ENCODE data around the gene MASP1.

The MASP1 gene

DNA sequence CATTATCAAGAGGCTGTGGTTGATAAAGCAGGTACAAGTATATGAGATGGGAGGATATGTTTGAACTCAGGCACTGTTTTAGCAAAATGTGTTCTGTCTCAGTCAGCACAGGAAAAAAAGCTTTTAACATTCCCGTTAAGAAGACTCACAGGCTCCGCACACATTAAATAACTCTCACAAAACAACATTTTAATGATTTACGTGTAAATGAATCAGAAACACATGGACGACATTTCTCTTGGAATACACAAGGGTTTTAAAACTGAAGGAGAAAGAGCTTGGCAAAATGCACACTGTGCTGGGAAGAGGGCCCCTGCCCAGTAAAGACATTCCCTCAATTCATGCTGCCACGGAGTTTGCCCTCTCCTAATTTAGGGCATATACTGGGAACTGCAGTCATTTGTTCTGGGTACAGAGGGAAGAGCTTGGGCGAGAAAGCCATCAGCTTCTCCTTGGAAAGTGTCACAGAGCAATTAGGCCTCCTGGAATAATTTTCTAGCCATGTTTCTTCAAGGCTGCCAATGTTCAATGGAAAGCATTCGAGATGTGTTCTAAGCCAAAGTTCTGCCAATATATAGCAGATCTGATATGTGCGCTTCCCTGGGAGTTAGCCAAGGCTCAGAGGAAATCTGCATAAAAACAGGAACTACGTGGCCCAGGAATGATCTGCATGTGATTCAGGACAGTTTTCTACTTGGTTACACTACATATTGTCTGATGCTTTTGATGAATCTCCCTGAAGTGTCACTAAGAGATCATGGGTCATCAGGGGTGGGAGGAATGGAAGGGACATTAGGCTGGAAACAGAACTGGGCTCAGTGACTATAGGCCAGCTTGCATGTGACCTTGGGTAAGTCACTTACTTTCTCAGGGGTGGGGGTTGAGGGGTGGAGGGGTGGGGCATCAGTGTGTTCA is 2.2 kb upstream of the MASP1 start:
- no peak for DNase-seq

DNA sequence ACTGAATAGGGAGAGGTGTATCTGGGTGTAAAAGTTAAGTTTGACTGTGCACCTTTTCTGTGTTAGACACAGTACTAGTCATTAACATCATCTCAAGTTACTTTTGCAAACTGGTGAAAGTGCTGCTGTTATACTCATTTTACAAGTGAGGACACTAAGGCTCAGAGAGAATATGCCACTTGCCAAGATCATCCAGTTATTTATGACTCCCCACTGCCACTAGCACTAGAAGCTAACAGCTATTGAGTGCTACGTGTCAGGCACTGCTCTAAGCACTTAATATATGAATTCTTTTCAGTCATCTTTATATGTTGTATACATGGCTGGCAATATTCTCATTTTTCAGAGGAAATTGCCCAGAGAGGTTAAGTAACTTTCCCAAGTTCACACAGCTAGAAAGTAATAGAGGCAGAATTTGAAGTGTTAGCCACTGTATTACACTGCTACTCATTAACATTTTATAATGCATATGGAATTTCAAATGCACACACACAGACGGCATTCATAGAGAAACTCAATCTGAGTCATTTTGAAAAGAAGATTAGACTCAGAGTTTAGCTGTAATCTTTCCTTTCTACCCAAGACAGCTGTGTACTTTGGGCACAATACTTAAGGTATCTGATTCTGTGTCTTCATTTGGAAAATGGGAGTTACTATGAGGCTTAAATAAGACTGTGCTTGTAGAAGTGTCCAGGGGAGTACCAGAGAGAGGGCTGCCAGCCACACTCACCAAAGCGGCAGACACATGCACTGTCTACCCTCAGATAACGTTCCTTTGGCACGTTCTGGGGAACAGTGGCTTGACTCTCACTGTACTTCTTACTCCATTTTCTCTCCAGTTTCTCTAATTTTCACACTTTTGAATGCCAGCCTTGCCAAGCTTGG is 1.3 kb upstream of the MASP1 start:
- no peak for DNase-seq

DNA sequence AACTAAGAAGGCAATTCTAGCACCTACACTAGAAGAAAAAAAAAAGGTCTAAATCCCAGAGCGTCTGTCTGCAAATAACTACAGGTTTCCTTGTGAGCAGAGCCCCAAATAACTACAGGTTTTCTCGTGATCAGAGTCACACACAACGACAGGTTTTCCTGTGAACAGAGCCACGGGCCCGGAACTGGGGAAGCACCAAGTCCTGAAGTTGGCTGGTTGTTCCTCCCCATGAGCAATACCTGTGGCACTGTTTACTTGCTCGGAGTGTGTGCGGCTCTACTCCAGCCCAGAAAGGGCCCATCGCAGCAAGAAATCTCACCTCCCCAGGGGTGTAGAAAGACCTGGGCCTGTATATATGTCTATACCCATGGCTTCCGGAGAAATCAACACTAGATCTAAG is 644 bp upstream of the MASP1 start:
- no peak for DNase-seq

DNA sequence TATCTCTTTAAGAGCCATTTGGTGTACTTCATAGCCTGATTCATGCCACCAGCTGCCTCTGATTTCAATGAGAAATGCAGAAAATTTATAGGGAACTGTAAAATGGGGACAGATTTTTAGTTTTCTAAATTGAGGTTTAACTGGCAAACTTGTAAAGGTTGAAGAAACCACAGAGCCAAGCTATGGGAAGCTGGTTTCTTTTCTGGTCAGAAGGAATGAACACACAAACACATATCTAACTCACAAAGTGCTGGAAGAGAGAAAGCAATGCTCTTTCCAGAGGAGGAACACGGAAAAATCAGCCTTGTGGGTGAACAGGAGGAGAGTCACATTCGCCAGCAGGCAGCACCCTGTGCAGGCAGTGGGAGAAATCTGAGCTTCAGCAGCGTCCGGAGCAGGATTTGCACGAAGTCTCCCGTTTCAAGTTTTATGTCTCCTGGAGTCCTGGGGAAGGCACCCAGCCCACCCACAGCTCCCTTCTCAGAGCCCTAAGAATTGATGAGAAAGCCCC is 481 bp downstream of the MASP1 start:
- DNase-seq, result no peak

DNA sequence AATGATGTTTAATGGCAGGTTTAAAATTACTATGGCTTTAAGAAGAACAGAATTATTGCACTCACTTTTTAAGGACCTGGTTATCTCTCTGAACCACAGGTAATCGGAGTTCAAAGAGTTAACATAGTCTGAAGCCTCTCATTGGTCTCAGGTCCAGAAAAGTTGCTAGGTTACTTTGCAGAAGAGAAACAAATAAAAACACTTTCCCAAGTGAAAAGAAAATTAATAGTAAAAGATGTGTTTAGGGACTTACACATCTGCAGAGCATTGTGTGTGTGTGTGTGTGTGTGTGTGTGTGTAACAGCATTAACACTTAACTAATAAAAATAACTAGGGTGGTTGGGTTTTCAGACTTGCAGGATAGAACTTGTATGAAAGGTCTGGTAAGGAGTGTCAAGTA is 1.0 kb downstream of the MASP1 start:
- no peak for DNase-seq

DNA sequence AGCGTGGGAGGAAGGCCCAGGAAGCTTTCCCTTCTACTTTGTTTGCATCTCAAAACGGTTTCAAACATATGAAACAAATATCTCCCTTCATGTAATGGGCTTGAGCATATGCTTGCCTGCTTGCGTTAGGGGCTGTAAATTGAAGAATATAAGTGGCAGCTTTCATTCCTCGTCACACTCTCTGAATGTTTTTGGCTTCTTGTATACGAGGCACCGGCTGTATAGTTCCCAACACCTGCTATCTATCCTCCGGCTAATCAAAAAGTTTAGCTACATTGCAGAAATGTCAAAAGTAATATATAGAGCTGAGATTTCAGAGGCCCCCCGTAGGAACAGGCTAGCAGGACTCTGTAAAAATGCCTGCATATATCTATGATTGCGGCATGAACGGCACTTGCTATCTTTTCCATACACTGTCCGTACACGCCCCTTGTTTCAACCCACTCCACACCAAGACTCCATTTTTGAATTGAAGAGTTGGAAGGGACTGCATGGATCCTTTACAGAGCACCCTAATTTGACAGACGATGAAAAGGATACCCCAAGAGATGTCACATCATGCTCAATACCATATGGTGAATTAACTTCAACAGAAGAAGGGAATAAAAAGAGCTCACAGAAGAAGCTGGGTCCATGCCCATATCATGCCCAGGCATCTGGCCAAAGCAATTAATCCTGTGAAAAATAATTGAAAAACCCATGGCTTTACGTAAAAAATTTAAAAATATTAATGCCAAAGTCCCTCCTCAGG is 2.5 kb downstream of the MASP1 start:
- no peak for DNase-seq

DNA sequence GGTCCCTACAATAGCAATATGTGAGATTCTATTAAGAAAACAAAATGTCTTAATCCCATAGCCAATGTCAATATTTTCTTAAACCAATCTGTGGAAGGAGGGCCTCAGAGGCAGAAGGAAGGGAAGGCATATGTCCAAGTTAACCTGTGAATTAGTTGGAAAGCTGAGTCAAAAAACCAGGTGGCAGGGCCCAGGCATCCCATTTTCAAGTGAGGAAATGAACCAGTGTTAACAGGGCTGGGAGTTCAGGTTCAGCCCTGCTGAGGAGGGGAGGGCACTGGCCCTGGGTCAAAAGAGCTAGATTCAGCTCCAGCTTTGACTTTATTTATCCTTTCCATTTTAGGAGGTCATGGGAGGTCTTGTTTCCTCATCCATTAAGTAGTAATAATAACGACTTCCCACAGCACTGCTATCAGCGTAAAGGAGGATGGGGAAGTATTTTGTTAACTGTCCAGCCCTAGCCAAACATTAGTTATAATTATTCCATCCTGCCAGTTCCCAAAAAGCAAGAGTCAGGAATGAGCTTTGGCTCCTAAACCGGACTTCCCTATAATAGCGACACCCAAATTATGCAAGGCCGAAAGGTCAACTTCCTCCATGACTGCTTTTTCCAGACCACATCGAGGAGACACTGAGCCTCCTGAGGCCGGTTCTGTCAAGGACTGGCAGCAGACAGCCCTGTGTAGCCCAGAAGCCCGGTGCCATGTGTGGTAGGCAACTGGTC is 3.2 kb downstream of the MASP1 start:
- no peak for DNase-seq

DNA sequence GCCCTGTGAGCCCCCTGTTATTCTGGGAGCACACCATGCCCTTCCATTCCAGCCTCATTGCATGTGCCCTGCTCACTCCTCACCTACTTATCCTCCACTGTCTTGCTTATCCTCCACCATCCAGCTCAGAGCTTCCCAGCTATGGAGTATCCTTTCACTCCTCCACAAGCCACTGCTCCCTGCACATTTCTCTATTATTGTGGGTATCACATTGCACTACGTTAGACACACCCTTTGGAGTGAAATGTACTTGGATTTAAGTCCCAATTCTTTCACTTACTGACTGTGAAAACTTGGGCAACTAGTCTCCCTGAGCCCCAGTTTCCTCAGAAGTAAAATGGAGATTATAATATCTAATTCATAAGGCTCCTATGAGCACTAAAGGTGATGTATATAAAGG is 4.3 kb downstream of the MASP1 start:
- DNase-seq, result no peak

DNA sequence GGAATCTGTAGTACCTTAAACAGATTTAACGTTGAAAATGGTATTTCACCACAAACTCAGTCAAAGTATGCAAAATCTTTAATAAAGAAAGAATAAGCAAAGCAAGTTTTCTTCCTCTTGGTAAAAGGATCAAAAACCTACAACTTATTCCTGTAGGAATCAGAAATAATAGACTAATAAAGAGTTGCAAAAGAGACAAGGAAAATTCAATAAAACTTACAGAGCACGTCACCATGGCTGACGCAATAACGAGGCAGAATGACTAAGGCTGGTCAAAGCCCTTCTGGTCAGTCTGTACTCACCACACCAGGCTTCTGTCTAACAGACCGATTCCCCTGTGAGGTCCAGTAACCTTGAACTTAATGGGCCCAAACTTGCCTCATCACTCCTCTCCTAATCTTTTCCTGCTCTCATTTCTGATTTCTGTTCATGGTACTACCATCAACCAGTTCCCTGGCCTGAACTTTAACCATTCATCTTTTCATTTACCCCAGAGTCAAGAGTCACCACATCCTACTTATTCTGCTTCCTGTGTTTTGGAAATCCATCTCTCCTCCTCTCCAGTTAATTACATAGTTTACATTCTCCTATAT is 5.0 kb downstream of the MASP1 start:
- no peak for DNase-seq

DNA sequence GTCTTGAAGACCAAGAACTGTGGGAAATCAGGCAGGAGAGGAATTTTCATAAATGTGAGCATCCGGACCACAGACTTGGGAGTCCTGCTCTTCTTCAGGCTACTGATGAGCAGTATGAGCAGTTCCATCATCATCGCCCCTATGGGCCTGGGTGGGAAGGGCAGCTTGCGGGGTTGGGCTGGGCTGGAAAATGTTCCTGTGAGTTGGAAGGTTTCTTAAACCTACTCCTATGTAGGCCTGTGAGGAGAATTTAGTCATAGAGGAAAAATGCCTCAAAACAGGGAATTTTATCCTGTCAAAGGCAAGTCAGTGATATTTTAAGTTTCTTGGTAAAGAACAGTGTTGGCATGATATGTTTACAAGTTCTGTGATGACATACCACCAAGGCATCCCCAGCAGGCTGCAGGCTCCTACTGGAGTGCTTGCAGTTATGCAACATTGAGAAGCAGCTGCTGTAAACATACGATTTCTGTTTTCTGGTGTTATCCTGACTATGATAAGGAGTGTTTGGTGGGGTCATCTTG is 10.3 kb downstream of the MASP1 start:
- no peak for DNase-seq

DNA sequence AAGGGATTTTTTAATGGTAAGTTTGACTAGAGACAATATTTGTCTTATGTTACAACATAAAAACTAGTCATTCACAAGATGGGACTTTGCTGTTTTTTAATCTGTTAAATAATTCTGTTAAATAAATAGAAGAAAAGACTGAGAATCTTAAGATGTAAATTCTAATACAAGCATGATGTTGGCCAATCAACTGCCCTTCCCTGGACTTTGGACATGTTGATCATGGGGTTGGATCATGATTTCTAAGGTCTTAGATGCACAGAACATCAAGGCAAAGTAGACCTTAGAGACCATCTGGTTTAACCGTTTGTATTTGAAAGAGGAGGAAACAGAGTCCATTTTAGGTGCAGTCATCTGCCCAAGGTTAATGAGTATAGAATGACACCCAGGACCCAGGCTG is 10.9 kb downstream of the MASP1 start:
- no peak for DNase-seq

DNA sequence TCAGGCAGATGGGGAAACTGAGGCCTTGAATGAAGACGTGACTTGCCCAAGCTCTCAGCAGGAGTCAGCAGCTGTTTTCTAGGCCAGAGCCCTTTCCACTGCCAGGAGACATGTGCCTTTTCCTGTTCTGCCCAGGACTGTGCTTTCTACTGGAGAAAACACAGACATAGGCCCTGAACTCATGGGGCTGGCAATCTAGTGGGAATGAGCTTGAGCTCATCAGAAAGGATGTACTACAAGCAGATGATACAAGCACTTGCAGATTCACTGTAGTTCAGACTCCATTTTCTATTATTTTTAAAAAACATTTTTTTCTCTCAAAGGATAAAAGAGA is 14.4 kb downstream of the MASP1 start:
- no peak for DNase-seq

DNA sequence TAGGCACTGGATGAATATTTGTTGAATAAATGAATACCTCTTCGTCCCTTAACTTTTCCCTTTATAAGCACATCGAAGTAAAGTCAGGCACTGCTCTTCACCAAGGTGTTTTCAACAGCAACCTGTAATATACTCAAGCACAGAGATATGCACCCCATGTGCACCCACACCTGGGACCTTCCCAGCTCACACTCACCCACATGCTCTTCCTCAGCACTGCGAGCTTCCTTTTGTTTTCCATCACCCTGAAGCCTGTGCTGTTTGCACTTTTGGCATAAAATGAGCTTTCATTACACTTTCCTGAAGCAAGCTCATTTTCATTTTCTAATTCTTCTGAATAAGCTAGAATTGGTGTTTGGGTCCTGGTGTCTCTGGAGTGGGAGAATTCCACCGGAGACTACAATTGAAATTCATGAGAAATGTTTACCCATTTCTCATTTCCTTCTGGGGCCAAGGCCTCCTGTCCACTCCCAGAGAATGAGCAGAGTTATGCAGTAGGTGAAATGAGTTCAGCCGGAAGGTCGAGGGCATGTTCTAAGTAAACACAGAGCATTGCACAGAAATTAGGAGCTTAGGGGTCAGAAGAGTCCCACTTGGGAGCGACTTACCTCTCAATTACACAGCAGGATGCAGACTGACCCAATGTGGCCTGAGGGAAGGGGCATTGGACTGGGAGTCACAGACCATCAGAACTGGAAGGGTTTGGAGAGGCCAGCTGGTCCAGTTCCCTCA is 15.0 kb downstream of the MASP1 start:
- DNase-seq, result no peak

DNA sequence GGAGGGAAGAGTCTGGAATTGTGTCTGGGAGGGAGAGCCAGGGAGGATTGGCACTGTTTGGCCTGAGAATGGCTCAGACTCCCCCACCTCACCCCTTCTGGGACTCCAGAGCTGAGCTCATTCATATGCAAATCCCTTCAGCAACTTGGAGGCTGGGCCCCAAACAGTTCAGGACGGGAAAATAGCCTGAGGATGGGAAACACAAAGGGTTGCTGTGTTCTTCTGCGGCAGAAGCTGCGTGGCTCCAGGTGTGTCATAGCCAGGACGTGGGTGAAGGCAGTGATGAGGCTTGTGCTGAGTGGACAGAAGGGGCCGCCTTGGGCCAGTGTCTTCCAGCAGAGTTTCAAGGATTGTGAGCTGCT is 16.6 kb downstream of the MASP1 start:
- DNase-seq, result peak; percentile 97

DNA sequence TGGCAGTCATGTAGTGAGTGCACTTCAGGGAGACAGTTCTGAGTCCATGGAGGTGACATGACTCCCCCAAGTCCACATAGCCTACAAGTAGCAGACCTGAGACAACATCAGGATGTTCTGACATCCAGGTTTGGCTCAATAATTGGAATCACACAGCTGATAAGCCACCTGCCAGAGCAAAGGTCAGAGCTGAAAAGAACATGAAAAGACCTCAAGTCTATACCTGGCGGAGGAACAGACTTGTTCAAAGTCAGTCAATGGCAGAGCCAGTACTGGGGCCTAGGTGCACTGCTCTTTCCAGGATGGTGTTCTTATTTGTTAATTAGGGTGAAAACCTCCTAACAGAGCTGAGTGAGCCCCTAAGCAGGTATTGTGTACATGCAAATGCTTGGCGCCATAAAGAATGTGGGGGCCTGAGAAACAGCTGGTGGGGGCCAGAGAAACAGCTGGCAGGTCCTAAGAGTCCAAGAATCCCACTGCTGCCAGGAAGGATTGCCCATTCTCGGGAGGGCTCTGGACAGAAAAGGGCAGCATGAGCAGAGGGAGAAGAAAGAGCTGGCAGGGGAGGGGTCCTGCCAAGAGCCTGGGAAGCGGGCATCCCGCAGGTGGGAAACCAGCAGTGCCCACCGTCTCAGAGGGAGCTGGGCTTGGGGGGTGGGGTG is 17.1 kb downstream of the MASP1 start:
- no peak for DNase-seq

DNA sequence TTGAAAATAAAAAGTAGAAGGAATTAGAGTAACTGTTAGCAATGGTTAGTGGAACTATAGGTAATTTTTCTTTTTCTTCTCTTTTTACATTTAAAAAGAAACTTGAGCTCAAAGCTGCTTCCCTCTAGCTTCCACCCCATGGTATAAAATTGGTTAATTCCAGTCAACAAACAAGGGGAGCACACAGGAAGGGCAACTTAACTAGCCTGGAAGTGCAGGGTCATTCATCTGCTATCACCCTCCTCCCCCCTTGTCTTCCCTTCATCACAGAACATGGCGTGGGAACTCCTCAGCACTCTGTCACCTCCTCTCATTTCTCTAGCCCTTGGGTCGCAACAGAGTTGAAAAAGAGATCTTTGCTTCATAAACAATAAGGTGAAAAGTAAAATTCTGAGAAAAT is 20.0 kb downstream of the MASP1 start:
- DNase-seq, result no peak

DNA sequence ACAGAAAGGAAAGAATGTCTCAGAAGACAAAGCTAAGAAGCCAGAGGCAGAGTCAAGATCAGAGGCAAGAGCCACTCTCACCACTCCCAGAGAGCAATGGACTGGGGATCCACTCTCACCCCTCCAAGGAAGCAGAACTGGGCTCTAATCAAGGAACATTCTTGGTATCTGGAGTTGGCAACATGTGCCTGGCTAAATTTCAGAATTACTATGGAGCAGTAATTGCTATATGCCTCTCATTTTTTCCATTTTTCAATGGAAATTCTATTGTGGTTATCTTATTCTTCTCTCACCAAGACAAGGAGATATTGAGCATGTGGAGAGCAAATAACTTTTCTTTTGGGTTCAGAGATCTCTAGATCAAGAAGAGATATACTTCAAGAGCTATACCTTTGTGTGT is 22.1 kb downstream of the MASP1 start:
- no peak for DNase-seq

DNA sequence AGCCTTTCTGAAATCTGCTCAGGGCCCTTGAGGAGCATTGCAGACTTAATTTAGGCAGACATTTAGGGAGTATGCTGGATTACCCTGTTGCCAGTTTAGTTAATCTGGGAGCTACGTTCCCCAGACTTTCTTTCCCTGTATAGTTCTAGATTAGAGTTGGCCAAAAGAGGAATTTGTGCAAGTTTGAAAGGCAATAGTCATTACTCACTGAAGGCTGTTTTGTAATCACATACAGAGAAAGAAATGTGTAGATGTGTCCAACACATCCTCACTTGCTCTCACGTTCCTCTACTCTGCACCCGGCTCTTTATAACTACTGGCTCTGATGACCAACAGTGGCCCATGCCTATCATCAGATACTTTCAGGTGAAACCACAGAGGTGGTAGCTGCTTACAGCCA is 24.2 kb downstream of the MASP1 start:
- DNase-seq, result no peak

DNA sequence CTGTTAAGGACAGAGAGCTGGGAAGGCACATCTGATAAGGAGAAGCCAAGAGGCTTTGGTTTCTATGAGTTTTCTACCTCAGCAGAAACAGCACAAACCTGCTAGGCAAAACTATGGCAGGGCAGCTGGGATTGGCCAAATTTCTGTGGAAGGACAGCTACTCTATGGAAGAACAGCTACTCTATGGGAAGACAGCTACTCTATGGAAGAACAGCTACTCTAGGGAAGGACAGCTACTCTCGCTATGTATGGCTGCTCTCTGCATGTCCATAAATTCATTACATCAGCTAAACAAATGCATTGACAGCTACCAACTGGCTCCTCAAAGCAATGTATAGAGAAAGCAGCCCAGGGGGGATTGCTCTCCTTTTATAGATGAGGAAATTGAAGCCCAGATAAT is 24.8 kb downstream of the MASP1 start:
- no peak for DNase-seq

DNA sequence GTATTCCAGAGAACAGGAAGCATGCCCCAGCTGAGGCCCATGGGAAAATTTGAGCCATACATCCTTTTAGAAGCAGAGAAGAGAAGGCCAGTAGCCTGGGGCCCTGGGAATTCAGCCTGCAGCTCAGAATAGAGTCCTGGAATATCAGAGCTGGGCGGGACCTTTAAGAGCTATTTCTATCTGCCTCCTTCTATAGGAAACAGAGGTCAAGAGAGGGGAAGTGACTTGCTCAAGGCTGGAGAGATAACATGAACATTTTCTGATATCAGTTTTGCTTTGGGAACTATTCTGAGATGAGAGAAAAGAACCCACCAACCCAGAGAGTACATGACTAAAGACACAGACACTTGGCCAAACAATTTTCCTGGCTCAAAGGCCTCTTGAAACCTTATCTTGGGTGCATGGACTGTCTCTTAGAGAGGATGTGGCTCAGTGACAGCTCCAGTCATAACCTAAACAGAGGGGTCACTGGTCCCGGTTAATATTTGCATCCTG is 26.0 kb downstream of the MASP1 start:
- no peak for DNase-seq

DNA sequence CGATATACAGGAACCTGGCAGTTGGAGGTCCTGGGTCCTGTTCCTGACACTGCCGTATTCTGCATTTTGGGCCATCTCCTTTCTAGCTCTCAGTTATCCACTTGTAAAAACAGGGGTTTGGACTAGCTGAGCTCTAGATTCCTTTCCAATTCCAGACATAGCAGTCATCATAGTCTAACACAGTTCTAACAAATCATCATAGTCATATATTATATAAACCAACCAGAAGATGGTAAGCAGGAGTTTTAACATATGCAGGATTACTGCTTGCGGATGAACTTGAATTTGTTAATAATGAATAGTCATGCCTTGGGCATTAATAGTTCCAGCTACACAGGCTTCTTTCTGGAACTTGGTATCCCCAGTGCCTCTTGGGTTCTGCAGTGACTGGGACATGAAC is 26.6 kb downstream of the MASP1 start:
- DNase-seq, result no peak
